CD4-positive, alpha-beta T cell treated with Interleukin-17A for 4 hours (primary cell): ENCODE results near the gene SLC12A8.

Experiments
- DNase-seq: peaks from one replicate; pipeline ENCODE4 v3.0.0-alpha.2; 2020; ENCODE audit warnings: mixed read lengths

Gene SLC12A8

GRCh38 chr3:125151442-125151817 is 61.1 kb downstream of the SLC12A8 start:
- DNase-seq = no peak

DNA sequence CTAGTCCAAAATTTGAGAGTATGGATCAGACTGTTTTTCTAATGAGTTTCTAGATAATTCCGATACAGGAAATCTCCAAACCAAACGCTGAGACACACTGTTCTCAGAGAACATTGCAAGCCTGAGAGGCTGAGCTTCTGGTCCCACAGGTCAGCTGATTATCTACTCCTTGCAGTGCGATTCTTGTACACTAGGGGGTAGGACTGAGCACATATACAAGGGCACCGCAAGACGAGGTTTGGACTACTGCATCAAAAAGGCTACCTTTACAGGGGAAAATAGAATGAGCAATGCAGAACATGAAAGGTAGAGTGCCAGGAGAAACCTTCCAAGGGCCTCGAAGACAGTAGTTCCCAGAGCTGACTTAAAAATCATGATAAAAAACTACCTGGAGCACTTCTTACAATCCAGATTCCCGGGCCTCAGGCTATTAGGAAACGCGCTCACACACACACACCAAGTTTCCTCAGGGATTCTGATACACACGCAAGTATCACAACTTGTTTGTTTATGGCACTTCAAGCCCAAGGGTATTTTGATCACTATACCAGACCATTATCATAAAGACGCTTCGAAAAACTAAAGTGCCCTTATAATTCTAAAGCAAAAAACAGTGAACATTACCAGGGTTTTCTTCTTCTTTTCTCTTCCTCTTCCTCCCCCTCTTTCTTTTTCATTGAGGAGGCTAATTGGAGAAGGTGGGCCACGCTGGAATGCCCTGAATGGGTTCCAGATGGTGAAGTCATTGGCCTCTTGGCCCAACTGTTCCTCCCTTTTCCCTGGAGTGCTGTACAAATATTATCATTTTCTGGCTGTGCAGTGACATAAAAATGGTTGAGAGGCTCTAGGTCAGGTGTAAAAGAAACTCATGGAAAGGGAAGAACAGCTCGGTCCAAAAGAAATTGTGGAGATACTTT is 61.8 kb downstream of the SLC12A8 start:
- DNase-seq = peak; percentile 66

DNA sequence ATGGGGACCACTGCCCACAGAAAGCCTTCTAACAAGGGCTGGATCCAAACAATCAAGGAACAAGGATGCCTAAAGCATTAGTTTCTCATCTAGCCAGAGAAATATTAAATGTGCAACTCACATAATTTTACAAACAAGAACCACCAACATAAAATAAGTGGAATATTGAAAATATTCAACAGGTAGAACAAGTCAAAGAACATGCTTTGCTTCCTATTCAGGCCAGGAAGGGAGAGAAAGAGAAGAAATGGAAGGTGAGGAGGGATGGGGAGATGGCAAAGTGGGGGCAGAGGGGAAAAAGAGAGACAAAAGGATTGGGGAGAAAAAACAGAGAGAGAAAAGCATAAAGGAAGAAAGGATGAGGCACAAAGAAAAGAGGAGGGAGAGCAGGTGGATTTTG is 63.1 kb downstream of the SLC12A8 start:
- no peak for DNase-seq

GRCh38 chr3:125148836-125149235 is 63.7 kb downstream of the SLC12A8 start:
- no peak for DNase-seq

- DNase-seq = no peak
These were observed 64.3 kb downstream of the SLC12A8 start for GRCh38 chr3:125148016-125148812.

- DNase-seq = no peak
These were observed 65.1 kb downstream of the SLC12A8 start for GRCh38 chr3:125147491-125147820.

DNA sequence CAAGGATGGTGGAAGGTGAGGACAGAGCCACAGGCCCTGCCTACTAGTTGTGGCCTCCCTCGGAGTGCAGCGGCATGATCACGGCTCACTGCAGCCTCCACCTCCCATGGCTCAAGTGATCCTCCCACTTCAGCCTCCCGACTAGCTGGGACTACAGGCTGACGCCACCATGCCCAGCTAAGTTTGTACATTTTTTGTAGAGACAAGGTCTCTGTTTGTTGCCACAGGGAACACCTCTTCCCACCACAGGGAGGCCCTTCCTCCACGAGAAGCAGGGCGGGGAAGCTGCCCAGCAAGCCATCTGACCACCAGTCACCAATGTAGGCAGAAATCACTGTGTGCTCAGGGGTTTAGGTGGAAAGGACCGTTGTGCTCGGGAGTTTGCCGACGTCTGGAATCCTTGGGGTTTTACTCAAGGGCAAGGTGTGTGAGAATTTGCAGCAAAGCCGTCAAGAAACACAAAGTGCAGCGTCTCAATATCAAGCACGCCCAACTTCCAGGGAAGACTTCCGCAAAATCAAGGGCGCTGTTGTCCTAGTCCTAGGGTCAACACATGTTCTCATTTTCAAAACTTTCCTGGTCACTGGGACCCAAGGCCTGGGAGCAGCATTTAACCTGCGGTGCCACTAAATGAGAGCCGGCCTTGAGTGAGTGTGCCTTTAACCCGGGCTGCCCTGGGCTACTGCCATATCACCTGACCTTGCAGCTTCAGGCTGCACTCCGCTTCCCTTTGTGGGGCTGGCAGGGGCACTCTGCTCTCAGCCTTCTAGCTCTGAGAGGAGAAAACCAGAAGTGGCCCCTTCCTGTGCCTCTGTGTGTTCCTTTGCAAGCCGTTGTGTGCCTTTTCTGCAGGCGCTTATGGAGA is 65.7 kb downstream of the SLC12A8 start:
- DNase-seq = no peak

- no peak for DNase-seq
These were observed 66.6 kb downstream of the SLC12A8 start for GRCh38 chr3:125145751-125146475.

DNA sequence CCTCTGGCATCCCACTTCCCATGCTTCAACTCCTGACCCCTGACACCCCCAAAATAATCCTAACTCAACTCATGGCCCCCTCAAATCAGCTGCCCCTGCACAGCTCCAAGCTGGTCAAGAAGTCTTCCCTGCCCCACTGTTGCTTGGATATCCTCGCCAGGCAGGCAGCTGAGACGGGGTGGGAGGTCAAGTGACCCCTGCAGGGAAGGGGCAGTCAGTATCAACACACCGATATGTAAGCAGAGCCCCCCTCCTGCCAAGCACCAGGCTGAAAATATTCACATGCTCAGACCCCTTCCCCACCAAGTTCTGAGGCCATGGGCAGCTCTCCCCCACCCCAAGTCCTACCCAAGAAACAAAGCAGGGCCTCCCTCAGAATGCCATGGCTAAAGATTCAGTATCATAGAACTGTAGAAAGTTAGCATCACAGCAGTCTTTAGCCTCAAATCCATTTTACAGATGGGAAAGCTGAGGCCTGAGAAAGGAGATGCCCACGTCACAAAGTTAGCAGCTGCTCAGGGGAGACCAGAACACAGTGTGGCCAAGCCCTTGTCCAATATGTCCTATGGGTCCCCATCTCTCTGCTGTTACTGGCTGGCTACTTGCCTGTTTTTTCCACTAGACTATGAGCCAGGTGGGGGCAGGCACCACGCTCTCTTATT is 67.8 kb downstream of the SLC12A8 start:
- DNase-seq = no peak

DNA sequence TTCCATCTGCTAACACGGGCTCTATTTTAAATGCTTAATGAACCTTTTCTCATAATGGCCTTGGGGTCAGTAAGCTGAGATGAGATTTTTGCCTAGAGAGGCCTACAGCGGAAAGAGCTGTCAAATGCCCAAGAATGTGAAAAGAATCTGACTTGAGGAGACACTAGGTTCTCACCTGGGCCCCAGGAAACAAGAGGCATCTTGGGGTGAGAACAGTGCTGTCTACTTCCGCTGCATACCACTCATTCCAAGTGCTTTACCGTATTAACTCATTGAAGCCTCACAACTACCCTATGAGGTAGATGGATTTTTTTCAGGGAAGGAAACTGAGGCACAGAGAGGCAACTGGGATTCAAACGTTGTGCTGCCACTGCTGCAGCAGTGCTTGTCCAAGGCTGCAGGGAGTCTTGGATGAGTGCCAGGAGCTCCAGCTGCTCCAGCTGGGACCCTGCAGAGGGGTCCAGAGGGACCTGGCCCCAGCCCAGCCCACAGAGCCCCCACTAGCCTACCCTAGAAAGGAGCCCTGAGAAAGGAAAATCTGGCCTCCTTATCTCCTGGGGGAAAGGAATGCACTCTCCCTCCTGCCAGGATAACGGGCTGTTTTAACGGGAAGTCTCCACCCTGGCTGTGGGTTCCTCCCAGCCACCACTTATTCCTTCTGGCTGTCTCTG is 68.4 kb downstream of the SLC12A8 start:
- DNase-seq = no peak

DNA sequence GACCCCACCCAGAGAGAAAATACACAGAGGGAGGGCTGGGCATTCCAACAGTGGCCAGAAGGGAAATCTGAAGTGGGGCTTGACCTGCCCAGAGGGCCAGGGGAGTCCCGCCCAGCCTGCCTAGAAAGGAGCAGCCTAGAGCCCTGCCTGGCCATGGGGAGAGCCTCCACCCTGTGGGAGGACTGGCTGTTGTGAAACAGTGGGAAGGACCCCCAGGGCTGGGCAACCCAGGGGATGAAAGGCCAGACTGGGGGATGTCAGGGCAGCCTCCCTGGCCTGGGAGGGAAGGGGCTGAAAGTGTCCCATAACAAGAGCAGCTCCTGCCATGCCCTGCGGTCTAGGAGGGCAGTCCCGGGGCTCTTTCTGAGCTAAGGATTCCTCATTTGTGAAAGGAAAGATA is 69.0 kb downstream of the SLC12A8 start:
- no peak for DNase-seq

DNA sequence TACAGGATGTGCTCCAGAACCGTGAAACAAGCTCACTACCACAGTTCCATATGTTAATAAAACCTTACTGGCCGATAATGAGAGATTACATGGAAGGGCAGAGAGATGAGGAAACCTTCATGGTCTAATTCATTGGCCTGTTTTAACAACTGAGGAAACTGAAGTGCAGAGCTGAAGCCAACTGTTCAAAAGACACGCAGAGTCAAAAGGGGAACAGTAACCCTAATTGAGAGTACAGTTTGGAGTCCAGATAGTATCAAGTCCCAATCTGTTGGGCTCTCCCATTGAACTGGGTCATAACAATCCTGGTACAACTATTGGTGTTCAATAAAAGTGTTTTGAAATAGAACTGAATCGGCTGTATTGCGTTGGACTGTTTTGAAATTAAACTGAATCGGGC is 69.6 kb downstream of the SLC12A8 start:
- DNase-seq = no peak

DNA sequence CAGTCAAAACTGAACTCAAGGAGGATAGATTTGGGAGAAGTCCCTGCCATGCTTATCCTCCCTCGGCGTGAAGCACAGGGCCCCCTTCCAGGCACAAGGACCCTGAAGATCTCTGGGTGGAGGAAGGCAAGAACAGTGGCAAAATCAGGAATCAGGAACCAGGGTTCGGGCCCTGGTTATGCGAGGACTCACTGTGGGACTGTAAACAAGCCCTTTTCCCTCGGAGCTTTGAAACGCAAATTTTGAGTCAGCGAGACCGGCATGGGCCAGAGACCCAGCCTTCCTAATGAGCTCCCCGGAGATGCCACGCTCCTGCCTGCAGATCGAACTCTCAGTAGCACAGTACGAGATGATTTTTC is 70.1 kb downstream of the SLC12A8 start:
- DNase-seq = no peak

DNA sequence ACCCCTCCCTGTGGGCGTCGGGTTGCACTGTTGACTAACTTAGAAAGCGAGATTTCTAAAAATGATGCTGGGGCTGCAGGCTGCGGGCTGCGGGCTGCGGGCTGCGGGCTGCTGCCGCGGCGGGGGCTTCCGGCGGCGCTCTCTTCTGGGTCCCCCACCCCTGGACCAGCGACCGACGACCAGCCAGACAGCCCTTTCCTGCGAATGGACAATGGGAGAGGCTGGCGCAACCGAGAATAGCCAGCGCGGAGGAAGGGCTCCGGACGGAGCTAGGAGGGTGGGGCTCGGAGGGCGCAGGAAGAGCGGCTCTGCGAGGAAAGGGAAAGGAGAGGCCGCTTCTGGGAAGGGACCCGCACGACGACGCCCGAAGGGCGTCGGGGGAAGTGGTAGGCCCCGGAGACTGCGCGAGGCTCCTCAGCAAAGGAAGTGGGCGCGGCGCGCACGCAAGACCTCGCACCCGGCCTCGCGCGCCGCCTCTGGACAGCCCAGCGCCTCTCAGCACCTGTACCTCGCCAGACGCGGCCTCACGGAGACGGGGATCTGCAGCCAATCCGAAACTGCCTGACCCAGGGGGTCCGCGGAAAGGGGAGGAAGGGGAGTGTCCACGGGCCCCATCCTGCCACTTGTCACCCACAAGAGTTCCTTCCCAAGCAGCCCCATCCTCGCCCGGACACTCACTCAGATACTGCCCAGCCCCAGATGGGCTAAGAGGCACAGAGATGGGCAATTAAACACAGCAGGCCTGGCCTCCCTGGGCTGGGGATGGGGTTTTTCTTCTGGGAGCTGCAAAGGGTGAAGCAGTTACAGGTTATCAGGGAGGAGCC is 70.7 kb downstream of the SLC12A8 start:
- peak; percentile 83 for DNase-seq

DNA sequence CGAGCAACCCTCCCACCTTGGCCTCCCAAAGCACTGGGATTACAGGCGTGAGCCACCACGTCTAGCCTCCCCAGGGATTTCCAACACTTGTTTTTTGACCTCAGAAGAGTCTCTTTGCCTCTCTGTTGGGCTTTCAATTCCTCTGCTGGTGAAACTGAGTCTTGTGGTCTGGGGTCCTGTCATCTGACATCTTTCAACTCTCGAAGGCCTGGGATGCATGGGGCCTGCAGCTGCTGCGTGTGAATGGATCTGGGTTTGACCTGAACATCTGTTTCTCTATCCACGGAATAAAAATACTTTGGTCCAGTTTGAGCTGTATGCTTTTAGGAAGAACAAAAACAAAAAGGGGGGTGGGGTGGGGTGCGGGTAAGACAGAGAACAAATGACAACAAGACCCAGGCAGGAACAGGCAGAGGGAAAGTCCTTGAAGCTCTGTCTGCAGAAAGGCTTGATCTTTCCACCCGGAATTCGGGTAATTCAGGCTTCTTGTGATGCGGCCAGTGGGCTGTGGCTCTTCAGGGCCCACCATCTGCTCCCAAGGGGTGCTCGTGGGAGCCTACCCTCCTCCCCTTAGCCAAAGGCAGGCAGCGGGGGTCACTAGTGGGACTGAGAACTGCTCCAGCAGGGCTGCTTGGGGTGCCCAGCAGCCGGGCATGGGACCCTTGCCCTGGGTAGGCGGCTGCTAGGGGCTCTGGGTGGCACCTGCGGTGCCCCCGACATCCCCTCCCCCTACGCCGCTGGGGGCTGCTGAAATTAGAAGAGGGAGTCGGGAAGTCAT is 71.5 kb downstream of the SLC12A8 start:
- DNase-seq = no peak

DNA sequence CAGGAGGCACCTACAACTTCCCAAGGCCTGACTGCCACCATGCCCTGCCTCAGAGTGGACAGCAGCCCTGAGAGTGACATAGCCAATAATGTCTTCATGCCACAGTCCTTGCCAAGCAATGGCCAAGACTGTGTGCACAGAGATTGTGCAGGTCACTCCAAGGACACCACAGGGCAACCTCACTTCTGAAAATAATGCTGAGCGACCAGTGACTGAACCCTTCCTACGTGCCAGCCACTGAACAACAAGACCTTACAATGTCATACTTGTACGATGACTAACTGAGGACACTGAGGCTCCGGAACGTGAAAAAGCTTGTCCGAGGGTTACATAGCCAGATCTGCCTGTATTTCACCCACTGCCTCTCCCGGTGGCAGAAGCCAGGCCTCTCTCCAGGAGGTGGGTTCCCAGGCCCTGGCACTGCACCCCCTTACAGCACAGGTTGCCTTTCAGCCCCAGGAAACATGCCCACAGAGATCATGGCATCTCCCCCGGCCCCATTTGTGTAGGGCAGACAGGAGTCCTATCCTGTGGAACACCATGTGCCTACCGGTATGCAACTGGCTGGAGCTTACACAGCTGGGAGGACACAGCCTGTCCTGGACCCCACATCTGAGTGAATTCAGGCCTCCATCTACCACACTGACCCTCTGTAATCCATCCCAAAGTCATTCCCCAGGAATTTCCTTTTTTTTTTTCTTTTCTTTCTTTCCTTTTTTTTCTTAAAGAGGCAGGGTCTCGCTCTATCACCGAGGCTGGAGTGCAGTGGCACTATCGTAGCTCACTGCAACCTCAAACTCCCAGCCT is 72.3 kb downstream of the SLC12A8 start:
- no peak for DNase-seq

- no peak for DNase-seq
These were observed 73.2 kb downstream of the SLC12A8 start for GRCh38 chr3:125139386-125139785.

DNA sequence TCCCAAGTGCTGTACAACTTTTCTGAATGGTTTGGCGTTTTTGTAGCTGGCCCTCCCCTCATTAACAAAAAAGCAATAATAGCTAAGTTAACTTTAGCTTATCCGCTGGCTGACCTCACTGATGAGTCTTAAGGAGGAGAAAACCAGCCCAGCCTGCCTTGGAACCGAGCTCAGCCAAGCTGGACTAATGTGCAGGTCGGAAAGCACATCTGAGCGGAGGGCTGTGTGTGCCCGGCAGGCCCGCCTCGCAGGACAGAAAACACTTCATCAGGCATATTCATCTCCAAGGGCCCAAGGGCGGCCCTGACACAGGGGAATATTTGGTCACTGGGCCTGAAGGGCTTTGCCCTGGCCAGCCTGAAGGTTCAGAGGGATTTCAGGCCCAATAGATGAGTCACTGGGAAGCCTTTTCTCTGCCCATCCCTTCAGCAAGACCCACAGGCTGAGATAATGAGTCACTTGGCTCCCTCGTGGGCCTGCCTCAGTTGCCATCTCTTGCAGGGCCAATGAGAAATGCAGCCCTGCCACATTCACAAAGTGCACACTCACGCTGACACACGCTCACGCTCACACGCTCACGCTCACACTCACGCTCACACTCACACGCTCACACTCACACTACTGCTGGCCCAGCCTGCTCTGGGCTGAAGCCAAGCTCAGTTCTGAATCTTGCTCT is 75.1 kb downstream of the SLC12A8 start:
- DNase-seq = no peak
